Activated T-helper 1 cell treated with anti-CD3 and anti-CD28 coated beads, Interleukin-12 subunit alpha, Interleukin-12 subunit beta, Interleukin-2, Interleukin-4 antibody, amounts not matched to agents 30 ng/mL and 10 ng/mL and 1 ng/mL, durations not matched to agents 14 hours and 24 hours and 36 hours (primary cell): Measurements from ENCODE around the gene PPME1. TPM values are rescaled to one million over a fixed set of nuclear protein-coding genes. Genes with fewer than 3 reads are reported as not detected.

ENCODE experiments used
- DNase-seq: peaks from one replicate; pipeline ENCODE4 v3.0.0; 2021; ENCODE audit warnings: low spot score
- H3K27ac Mint-ChIP-seq: one replicate; pipeline ENCODE4 v1.8.0; 2021; ENCODE audit warnings: mild to moderate bottlenecking, mixed read lengths
- H3K27me3 Mint-ChIP-seq: one replicate; pipeline ENCODE4 v1.8.0; 2022; ENCODE audit warnings: mild to moderate bottlenecking, moderate library complexity, mixed read lengths; ENCODE audit not compliant: insufficient read depth
- H3K36me3 Mint-ChIP-seq: one replicate; pipeline ENCODE4 v1.8.0; 2021; ENCODE audit warnings: low read depth, mixed read lengths
- H3K4me1 Mint-ChIP-seq: one replicate; pipeline ENCODE4 v1.8.0; 2021; ENCODE audit warnings: low read depth, mixed read lengths
- H3K4me3 Mint-ChIP-seq: one replicate; pipeline ENCODE4 v1.8.0; 2021; ENCODE audit warnings: mild to moderate bottlenecking, moderate library complexity, mixed read lengths
- H3K9me3 Mint-ChIP-seq: one replicate; pipeline ENCODE4 v1.8.0; 2021; ENCODE audit warnings: mixed read lengths
- intact Hi-C: fragments of 100-400 bp; cut with micrococcal nuclease; formaldehyde crosslinking; loops from one replicate; pipeline ENCODE4 v1.15.1; 2024
- total RNA-seq: library from RNA; stranded (reverse); gene quantifications from 2 replicates; pipeline ENCODE4 v1.2.3, GENCODE V29; 2022

PPME1 gene
- total RNA-seq, 1 donor from 2014 or later, result 68.1 TPM

DNA sequence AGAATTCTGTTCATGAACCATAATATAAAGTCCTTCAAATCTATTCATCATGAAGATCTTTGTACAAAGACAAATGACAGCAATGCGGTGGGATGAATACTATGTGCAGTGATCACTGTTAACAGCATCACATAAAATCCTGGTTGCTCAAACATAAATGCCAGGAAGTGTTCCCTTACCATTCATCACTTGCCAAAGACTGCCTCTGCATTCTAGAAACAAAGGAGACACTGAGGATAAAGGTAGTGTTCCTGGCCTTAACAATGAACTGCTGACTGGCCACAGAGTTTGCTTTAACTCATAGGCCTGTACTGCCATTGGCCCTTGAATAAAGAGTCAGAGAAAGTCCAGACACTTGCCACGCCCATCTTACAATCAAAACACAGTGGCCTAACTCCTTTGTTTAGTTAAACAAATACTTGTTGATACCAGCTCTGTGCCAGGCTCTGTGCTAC, 29.8 kb upstream of the PPME1 start:
- no peak for DNase-seq
- intact Hi-C loops, result no loop called here
- Mint-ChIP-seq H3K36me3 (peaks cover 13% of the 10 kb centered on the region), H3K27me3 (no peaks in the 10 kb centered on the region), H3K27ac (no peak overlapping the region), H3K4me1 (no peaks in the 10 kb centered on the region), H3K9me3 (no peaks in the 10 kb centered on the region), H3K4me3 (no peak overlapping the region)

DNA sequence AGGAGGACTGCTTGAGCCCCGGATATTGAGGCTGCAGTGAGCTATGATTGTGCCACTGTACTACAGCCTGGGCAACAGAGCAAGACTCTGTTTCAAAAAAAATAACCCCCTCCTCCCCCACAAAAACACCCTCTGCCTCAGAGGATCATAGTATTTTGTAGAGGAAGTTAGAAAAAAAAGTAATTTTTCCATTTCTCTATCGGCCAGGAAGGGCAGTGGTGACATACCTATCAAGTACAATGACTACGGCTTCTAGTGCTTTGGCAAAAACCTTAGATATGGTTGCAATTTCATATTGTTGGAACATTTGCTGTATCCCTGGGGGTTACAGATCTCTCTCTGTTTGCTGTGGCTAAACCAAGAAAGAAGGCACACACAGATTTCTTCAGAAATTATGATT, 29.2 kb upstream of the PPME1 start:
- Mint-ChIP-seq H3K4me3 (no peak overlapping the region), H3K27ac (no peak overlapping the region), H3K27me3 (no peaks in the 10 kb centered on the region), H3K36me3 (peaks cover 12% of the 10 kb centered on the region), H3K4me1 (no peaks in the 10 kb centered on the region), H3K9me3 (no peaks in the 10 kb centered on the region)
- intact Hi-C loops, result no loop called here
- DNase-seq, result no peak

DNA sequence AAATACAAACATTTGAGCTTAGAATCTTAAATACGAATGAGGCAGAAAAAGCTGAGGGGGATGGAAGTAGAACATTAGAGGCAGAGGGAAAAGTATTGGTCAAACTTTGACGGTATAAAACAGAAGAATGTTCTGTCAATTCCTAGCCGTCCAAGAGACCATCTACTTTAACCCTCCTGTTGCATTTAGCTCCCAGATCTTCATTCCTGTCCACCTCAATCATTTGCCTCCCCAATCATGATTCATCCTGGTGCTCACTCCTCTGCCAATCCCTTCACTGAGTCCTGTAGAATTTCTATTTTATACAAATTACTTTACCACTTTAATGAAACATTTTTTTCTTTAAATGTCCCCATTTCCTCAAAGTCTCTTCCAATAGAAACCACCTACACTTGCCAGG, 28.5 kb upstream of the PPME1 start:
- intact Hi-C loops, result no loop called here

DNA sequence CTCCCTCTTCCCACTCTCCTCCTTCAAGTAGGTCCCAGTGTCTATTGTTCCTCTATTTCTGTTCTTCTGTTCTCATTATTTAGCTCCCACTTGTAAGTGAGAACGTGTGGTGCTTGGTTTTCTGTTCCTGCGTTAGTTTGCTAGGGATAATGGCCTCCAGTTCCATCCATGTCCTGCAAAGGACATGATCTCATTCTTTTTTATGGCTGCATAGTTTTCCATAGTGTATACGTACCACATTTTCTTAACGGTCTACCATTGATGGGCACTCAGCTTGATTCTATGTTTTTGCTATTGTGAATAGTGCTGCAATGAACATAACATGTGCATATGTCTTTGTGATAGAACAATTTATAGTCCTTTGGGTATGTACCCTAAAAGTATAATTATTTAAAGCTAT, 26.5 kb upstream of the PPME1 start:
- no peak for DNase-seq
- intact Hi-C loops, result no loop called here
- Mint-ChIP-seq H3K27me3 (no peaks in the 10 kb centered on the region), H3K27ac (no peak overlapping the region), H3K9me3 (no peaks in the 10 kb centered on the region), H3K4me3 (no peak overlapping the region), H3K36me3 (peaks cover 6% of the 10 kb centered on the region), H3K4me1 (no peaks in the 10 kb centered on the region)

More for the DNA sequence above, 28.5 kb upstream of the PPME1 start:
- no peaks in the 10 kb centered on the region for H3K27me3 Mint-ChIP-seq
- H3K4me1 Mint-ChIP-seq, result no peaks in the 10 kb centered on the region
- no peak overlapping the region for H3K4me3 Mint-ChIP-seq
- DNase-seq, result no peak
- H3K9me3 Mint-ChIP-seq, result no peaks in the 10 kb centered on the region
- no peak overlapping the region for H3K27ac Mint-ChIP-seq
- H3K36me3 Mint-ChIP-seq, result peaks cover 10% of the 10 kb centered on the region

DNA sequence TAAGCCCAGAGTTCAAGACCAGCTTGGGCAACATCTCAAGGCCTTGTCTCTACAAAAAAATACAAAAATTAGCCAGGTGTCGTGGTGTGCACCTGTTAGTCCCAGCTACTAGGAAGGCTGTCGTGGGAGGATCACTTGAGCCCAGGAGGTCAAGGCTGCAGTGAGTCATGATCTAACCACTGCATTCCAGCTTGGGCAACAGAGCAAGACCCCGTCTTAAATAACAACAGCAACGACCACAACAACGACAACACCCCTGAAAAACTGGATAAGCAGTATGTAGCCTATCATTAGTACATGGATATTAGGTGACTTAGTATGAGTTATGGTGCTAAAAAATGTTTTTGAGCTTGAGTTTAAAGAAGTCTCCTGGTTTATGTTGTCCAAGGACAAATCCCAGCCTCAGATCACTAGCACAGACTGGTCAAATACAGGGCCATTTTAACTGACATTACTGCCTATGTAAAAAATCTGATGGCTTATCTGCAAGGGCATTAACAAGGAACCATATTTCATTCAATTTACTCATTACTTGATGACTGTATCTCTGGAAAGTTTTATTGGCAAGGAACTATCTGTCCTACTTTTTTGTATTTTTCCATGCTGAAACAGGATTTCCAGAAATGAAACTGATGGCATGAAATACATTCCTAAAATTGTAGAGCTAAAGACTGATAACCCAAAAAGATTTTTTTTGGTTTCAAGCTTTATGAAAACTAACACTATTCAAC, 23.7 kb upstream of the PPME1 start:
- Mint-ChIP-seq H3K27me3 (no peaks in the 10 kb centered on the region), H3K4me3 (no peak overlapping the region), H3K36me3 (peaks cover 9% of the 10 kb centered on the region), H3K27ac (no peak overlapping the region), H3K4me1 (no peaks in the 10 kb centered on the region), H3K9me3 (no peaks in the 10 kb centered on the region)
- DNase-seq, result no peak
- intact Hi-C loops, result no loop called here

DNA sequence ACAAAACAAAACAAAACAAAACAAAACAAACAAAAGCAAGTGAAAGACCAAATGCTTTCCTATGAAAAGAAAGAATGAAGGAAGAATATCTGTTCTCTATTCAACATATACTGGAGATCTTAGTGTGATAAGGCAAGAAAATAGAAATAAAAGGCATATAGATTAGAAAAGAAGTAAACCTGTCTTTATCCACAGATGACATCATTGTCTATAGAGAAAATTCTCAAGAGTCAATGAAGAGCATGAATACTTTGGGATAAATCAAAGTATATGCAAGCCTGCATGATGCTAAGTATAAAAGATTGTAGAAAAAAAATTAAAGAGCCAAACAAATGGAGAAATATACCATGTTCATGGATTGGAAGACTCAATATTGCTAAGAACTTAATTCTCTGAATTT, 17.9 kb upstream of the PPME1 start:
- Mint-ChIP-seq H3K9me3 (no peaks in the 10 kb centered on the region), H3K4me1 (no peaks in the 10 kb centered on the region), H3K36me3 (peaks cover 18% of the 10 kb centered on the region), H3K27me3 (no peaks in the 10 kb centered on the region), H3K4me3 (no peak overlapping the region), H3K27ac (no peak overlapping the region)
- intact Hi-C loops, result no loop called here
- no peak for DNase-seq

DNA sequence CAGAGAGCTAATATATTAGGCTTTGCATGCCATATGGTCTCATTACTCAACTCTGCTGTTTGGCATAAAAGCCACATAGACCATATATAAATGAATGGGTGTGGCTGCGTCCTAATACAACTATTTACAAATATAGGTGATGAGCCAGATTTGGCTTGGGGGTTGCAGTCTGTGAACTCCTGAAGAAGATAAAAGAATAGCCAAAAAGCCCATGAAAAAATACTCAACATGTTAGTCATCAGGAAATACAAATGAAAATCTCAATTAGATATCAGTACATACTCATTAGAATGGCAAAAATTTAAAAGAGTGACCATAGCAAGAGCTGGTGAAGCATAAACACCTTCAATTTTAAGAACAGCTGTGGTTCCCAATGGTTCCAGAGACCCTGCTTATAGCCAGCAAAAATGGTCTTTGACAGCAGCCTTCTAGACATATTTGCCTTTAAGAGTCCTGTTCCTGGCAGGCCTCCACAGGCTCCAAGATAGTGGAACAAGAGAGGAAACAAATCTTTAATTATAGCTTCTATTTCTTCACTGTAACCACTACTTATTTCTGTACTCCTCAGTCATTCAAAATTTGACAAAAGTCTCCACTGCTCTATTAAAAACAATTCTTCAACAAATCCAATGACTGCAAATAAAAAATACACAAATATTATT, 16.3 kb upstream of the PPME1 start:
- H3K36me3 Mint-ChIP-seq, result peaks cover 19% of the 10 kb centered on the region
- no peak for DNase-seq
- H3K4me3 Mint-ChIP-seq, result no peak overlapping the region
- H3K9me3 Mint-ChIP-seq, result no peaks in the 10 kb centered on the region
- H3K4me1 Mint-ChIP-seq, result no peaks in the 10 kb centered on the region
- no peaks in the 10 kb centered on the region for H3K27me3 Mint-ChIP-seq
- H3K27ac Mint-ChIP-seq, result no peak overlapping the region
- intact Hi-C loops, result no loop called here

DNA sequence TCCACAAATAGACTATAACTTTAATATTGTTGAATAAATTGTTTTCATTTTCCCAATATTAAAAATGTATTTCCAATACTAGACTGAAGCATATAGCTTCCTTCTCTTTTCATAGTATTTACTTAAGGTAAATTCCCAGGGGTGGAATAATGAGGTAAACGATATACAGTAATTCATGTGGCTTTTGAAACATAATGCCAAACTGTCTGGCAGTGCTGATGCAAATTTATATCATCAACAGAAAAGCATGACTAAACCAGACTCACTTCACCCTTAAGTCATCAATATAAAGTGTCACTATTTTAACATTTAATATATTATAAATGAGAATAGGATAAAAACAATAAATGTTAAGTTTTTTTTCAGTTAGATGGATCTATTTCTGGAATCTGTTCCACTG, 13.9 kb upstream of the PPME1 start:
- Mint-ChIP-seq H3K36me3 (peaks cover 25% of the 10 kb centered on the region), H3K9me3 (no peaks in the 10 kb centered on the region), H3K4me1 (peaks cover 7% of the 10 kb centered on the region), H3K27me3 (no peaks in the 10 kb centered on the region), H3K27ac (no peak overlapping the region), H3K4me3 (no peak overlapping the region)
- intact Hi-C loops, result no loop called here
- no peak for DNase-seq

DNA sequence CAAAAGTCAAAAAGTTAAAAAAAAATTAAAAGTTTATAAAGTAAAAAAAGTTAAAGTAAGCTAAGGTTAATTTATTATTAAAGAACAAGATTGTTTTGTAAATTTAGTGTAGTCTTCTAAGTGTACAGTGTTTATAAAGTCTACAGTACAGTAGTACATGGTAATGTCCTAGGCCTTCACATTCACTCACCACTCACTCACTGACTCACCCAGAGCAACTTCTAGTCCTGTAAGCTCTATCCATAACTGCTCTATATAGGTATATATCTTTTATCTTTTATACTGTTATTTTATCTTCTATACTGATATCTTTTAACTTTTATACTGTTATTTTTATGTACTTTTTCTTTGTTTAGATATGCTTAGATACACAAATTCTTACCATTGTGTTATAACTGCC, 11.4 kb upstream of the PPME1 start:
- H3K4me3 Mint-ChIP-seq, result no peak overlapping the region
- intact Hi-C loops, result no loop called here
- no peaks in the 10 kb centered on the region for H3K9me3 Mint-ChIP-seq
- H3K27ac Mint-ChIP-seq, result no peak overlapping the region
- no peaks in the 10 kb centered on the region for H3K27me3 Mint-ChIP-seq
- no peak for DNase-seq
- peaks cover 12% of the 10 kb centered on the region for H3K4me1 Mint-ChIP-seq
- peaks cover 33% of the 10 kb centered on the region for H3K36me3 Mint-ChIP-seq

DNA sequence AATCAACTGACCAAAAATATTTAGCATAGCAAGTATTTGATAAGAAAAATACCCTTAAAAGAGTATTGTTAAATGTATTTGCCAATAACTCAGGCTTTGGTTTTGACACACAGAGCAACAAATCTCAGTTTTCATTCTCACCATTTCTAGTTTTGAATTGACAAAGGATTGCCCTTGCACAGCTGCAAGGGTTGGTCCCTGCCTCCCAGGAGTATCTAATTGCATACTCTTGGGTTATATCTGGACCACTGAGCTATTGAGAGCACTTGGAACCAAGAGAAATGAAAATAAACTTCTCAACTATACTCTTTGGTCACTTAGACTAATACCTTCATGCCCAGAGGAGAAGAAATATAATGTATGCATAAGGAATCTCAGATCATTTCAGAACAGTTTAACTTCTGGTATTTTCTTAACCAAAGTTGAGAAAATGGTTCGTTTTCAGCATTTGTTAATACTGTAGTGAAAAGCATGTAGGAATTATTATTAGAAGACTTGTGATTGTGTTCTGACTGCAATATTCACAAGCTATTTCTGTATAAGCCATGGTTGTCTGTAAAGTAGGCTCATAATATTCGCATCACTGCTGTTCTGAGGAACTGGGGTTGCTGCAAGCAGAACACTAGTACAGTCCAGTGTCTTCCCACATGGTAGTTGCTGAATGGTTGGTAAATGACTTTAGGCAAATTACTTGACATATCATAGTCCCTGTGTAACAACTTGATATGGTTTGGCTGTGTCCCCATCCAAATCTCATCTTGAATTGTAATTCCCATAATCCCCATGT, 8.2 kb upstream of the PPME1 start:
- no peaks in the 10 kb centered on the region for H3K27me3 Mint-ChIP-seq

DNA sequence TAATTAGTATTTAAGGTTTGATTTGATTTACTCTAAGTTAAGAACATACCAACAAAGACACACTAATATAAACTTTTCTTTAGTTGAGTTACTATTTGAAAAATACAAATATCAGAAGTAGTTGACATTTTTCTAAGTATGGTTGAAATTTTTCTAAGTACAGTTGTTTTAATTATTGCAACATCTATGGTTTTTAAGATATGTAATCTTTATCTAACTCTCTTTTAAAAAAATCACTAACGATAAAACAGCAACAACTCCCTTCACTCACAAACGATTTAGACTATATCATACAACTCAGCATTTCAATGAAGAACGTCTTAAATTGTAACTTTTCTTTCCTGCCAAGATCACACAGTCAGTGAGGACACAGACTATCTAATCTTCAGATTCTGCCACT, 2.3 kb upstream of the PPME1 start:
- Mint-ChIP-seq H3K27ac (no peak overlapping the region), H3K4me3 (peak overlapping the region; percentile 40), H3K9me3 (no peaks in the 10 kb centered on the region), H3K4me1 (peaks cover 3% of the 10 kb centered on the region), H3K36me3 (peaks cover 8% of the 10 kb centered on the region), H3K27me3 (no peaks in the 10 kb centered on the region)
- intact Hi-C loops, result no loop called here
- DNase-seq, result no peak

More for the DNA sequence above, 8.2 kb upstream of the PPME1 start:
- Mint-ChIP-seq H3K4me1 (peaks cover 12% of the 10 kb centered on the region), H3K9me3 (no peaks in the 10 kb centered on the region), H3K27ac (no peak overlapping the region), H3K4me3 (no peak overlapping the region), H3K36me3 (peaks cover 27% of the 10 kb centered on the region)
- intact Hi-C loops, result no loop called here
- DNase-seq, result no peak

DNA sequence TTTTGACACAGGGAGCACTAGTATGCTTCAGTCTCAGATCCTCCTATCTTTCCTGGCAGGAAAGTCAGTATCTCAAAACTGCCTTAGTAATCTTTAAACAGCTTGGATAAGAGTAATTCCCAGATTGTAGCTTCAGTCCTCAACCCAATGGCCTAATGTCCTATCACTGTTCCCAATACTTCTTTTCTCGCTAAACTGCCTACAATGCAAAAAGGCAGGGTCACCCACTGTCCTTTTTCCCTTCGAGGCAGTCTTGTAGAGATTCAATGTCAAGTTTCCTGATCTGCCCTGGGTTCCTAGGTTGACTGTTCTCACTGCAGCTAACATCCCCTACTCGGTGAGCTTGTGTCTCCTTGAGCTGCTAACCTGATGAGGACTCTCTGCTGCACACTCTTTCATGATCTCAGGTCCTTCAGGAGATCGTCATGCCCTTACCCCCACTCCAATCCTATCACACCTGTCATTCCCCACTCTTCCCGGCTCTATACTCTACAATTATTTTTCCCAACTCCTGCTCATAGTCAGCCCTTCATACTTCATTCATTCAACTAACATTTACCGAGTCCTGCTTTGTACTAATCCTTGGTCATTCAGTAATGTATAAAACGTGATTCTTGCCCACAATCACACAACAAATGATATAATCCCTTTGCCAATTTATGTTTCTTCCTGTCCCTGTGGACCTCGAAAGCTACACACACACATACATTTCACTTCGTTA, 1.2 kb upstream of the PPME1 start:
- no peaks in the 10 kb centered on the region for H3K27me3 Mint-ChIP-seq
- no peaks in the 10 kb centered on the region for H3K9me3 Mint-ChIP-seq
- DNase-seq, result no peak
- H3K4me1 Mint-ChIP-seq, result peaks cover 11% of the 10 kb centered on the region
- H3K27ac Mint-ChIP-seq, result no peak overlapping the region
- no peak overlapping the region for H3K4me3 Mint-ChIP-seq
- intact Hi-C loops, result loop anchor here (1.0 to 2.0 kb wide), 2 partner anchors 206 to 423 kb away; partner anchors contain the start of gene POLD3
- H3K36me3 Mint-ChIP-seq, result peaks cover 5% of the 10 kb centered on the region
